Activated CD8-positive, alpha-beta memory T cell treated with anti-CD3 and anti-CD28 coated beads for 1 hour (primary cell): Measurements from ENCODE around the gene COQ9.
"Not testable (repeated sequence)": the region's sequence is repeated elsewhere in the genome, so short reads cannot be mapped to it uniquely, and the experiment has no call there.

Experiments
- DNase-seq, 2 donors: peaks; one replicate each; pipeline ENCODE4 v3.0.0-alpha.2; 2020; ENCODE audit warnings: low read depth in 1 of 2; ENCODE audit errors: extremely low read depth in 1 of 2

Gene COQ9

GRCh38 chr16:57424583-57424982 lies 22.7 kb upstream of the COQ9 start:
- DNase-seq: no peak

- DNase-seq: no peak
These were observed 20.9 kb upstream of the COQ9 start for GRCh38 chr16:57426356-57426755.

- DNase-seq: no peak
These were observed 20.0 kb upstream of the COQ9 start for GRCh38 chr16:57427307-57427706.

- no peak for DNase-seq
These were observed 19.5 kb upstream of the COQ9 start for GRCh38 chr16:57427824-57428223.

- no peak for DNase-seq
These were observed 16.3 kb upstream of the COQ9 start for GRCh38 chr16:57430955-57431354.

GRCh38 chr16:57432505-57432904 lies 14.8 kb upstream of the COQ9 start:
- no peak for DNase-seq

- DNase-seq: no peak
These were observed 14.3 kb upstream of the COQ9 start for GRCh38 chr16:57432989-57433388.

- no peak for DNase-seq
These were observed 13.3 kb upstream of the COQ9 start for GRCh38 chr16:57434003-57434402.

- no peak for DNase-seq
These were observed 11.4 kb upstream of the COQ9 start for GRCh38 chr16:57435838-57436237.

- DNase-seq: not testable (repeated sequence)
These were observed 7.3 kb upstream of the COQ9 start for GRCh38 chr16:57439947-57440346.

- not testable (repeated sequence) for DNase-seq
These were observed 6.7 kb upstream of the COQ9 start for GRCh38 chr16:57440551-57440950.

GRCh38 chr16:57444711-57445110 lies 2.6 kb upstream of the COQ9 start:
- DNase-seq: no peak

- no peak for DNase-seq
These were observed 1.8 kb upstream of the COQ9 start for GRCh38 chr16:57445510-57445909.

GRCh38 chr16:57446531-57447185 lies 621 bp upstream of the COQ9 start:
- peak in 1 of 2 donors; percentile 7 for DNase-seq

GRCh38 chr16:57452021-57452420 lies 4.7 kb downstream of the COQ9 start:
- no peak for DNase-seq

- DNase-seq: peak; percentile 82 to 91
These were observed 15.1 kb downstream of the COQ9 start, which contains the start of gene POLR2C for GRCh38 chr16:57462209-57462977. Gene POLR2C, plus strand, starts transcription at chr16:57462679. Its CDS starts 46 bp downstream, at chr16:57462725.

GRCh38 chr16:57462978-57463362 lies 15.7 kb downstream of the COQ9 start:
- no peak for DNase-seq

- no peak for DNase-seq
These were observed 17.2 kb downstream of the COQ9 start for GRCh38 chr16:57464523-57464922.

GRCh38 chr16:57468346-57468745 lies 21.1 kb downstream of the COQ9 start:
- no peak for DNase-seq

GRCh38 chr16:57469046-57469445 lies 21.8 kb downstream of the COQ9 start:
- no peak for DNase-seq

- DNase-seq: no peak
These were observed 22.7 kb downstream of the COQ9 start for GRCh38 chr16:57469917-57470470.

GRCh38 chr16:57470711-57471110 lies 23.4 kb downstream of the COQ9 start:
- DNase-seq: no peak
